Adrenal gland (tissue), 12 donors: ENCODE data around the gene HSD17B14. TPM values are rescaled to one million over a fixed set of nuclear protein-coding genes. Genes with fewer than 3 reads are reported as not detected.

Experiments
- DNase-seq, 7 donors: peaks; one replicate each; pipeline ENCODE4 v3.0.0-alpha.2; 2019 to 2020
- H3K27ac ChIP-seq, 5 donors: fragments of 200-600 bp; sonication (generic) in 4 of 5; 1 replicate in 3 of 5; 2 replicates in 2 of 5; pipeline versions ENCODE4 v1.5.1 to v1.8.0; 2016 to 2020; ENCODE audit warnings: mild to moderate bottlenecking in 1 of 5
- H3K27me3 ChIP-seq: fragments of 200-600 bp; 2 replicates; pipeline ENCODE4 v1.8.0; 2021
- H3K36me3 ChIP-seq, 2 donors: fragments of 200-600 bp; replicated peaks in 1 of 2; 1 replicate in 1 of 2; 2 replicates in 1 of 2; pipeline versions ENCODE4 v1.5.1 to v1.8.0; 2018 to 2022
- H3K4me1 ChIP-seq, 2 donors: fragments of 200-600 bp; replicated peaks in 1 of 2; 1 replicate in 1 of 2; 2 replicates in 1 of 2; pipeline versions ENCODE4 v1.5.1 to v1.8.0; 2018 to 2021
- H3K4me3 ChIP-seq, 4 donors: fragments of 200-600 bp; sonication (generic) in 3 of 4; one replicate each; pipeline ENCODE4 v1.5.1; 2016 to 2018
- H3K9me3 ChIP-seq, 3 donors: fragments of 200-600 bp; sonication (generic) in 1 of 3; replicated peaks in 1 of 3; 1 replicate in 2 of 3; 2 replicates in 1 of 3; pipeline versions ENCODE4 v1.5.1 to v1.8.0; 2016 to 2021
- POLR2A ChIP-seq, 2 donors: fragments of 450-650 bp; IDR thresholded peaks; one replicate each; pipeline ENCODE4 v1.6.1; 2017; ENCODE audit warnings: antibody characterized with exemption in 2 of 2, mild to moderate bottlenecking in 2 of 2, moderate library complexity in 1 of 2
- WGBS, 4 donors: extraction: QIAGEN DNeasy Blood & Tissue Kit in 2 of 4; methylation state at CpG; one replicate each; pipeline versions ENCODE4 v1.1.5 to v1.1.7; 2013 to 2017; 5-methylcytosine and 5-hydroxymethylcytosine counted together
- intact Hi-C, 2 donors: fragments of 100-400 bp; cut with DNase I; formaldehyde crosslinking; loops; one replicate each; pipeline versions ENCODE4 v1.14.1 to v1.15.0; 2022 to 2023
- polyA plus RNA-seq, 3 donors: library from polyadenylated mRNA; stranded (reverse); fragments of 200-250 nt in 2 of 3; fragments of 350-450 nt in 1 of 3; fragmentation: Illumina TruSeq in 1 of 3; extraction: RNeasy Lipid Tissue Mini Kit (QIAGEN cat#74804) in 1 of 3; gene quantifications; one replicate each; pipeline ENCODE4 v1.2.3, GENCODE V29; 2013 to 2014
- total RNA-seq, 9 donors: library from RNA; depleted of rRNA in 4 of 9; stranded (reverse); fragments of >200 nt in 4 of 9; fragments of 120-200 nt in 1 of 9; fragmentation: NEBNext Ultra II Directional in 1 of 9; extraction: Animal tissue kit (Norgen Biotek cat#: 25700) in 1 of 9; gene quantifications; one replicate each; pipeline versions ENCODE4 v1.1.0 to v1.2.4, GENCODE V29; 2013 to 2023
- TF ChIP-seq, protein P1 (sequence below), 6 experiments: fragments of 450-650 bp in 4 of 6; fragments of 200-600 bp in 2 of 6; sonication (generic) in 1 of 6; IDR thresholded peaks; 1 replicate in 5 of 6; 2 replicates in 1 of 6; pipeline versions ENCODE4 v1.5.1 to v1.8.0; 2016 to 2021; ENCODE audit warnings: antibody characterized with exemption in 6 of 6, mild to moderate bottlenecking in 2 of 6, moderate library complexity in 1 of 6
- donor health status: healthy with polysubstance abuse.
- donor health status: Bipolar disorder and iron deficiency.
- donor health status: DM: yes; HTN: yes; CAD: no.
- donor health status: DM: no; HTN: no; CAD: no.
- donor health status: DM: no; HTN: no; CAD: no.
- donor health status: DM: yes; HTN: yes; CAD: no.

Gene HSD17B14
- total and polyA plus RNA-seq, 12 donors = 7.4 to 178 (median 40.6) TPM

DNA sequence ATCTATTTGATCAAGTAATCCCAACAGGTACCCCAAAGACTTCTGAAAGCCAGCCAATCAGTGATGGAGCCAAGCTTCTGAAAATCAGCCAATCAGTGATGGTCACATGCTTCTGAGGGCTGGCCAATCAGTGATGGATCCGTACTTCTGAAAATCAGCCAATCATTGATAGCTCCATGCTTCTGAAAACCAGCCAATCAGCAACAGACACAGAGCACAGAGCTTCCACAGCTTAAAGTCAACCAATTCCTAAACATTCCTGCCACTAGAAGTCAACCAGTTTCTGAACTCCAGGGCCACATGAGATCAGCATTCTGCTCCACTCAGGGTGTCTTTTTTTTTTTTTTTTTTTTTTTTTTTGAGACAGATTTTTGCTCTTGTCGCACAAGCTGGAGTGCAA lies 8.2 kb upstream of the HSD17B14 start:
- no peak for DNase-seq

DNA sequence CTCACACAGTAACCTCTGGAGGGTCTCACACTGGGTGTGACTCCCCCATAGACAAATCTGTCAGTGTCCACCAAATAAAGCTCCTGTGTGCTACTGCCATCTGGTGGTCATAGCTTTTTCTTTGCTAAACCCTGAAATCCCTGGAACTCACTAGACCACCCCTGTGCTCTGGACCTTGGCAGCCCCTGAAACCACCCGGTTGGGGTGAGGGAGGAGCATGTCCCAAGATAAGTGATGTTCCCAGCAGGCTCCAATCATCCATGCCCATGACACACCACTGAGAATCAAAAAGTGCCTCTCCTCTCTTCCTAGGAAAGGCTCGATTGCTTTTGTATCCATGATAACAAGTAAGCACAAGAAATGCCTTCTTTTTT lies 6.5 kb upstream of the HSD17B14 start:
- intact Hi-C loops = loop anchor here (2.0 to 10.0 kb wide), 4 partner anchors 48 to 198 kb away; partner anchors contain the start of genes CA11 (in 1 of the 2) and NTN5 (in 1 of the 2)
- H3K4me1 ChIP-seq = no peaks in the 10 kb centered on the region
- H3K36me3 ChIP-seq = peaks cover 0 to 24% of the 10 kb centered on the region in 2 donors
- WGBS, 4 donors = 40 to 47% (median 44%) methylated on average over 2 of the region's 2 CpGs
- peak in 6 of 7 donors; percentile 44 to 64 (median 56) for DNase-seq
- H3K4me3 ChIP-seq = no peak overlapping the region
- TF ChIP-seq, protein P1, sequence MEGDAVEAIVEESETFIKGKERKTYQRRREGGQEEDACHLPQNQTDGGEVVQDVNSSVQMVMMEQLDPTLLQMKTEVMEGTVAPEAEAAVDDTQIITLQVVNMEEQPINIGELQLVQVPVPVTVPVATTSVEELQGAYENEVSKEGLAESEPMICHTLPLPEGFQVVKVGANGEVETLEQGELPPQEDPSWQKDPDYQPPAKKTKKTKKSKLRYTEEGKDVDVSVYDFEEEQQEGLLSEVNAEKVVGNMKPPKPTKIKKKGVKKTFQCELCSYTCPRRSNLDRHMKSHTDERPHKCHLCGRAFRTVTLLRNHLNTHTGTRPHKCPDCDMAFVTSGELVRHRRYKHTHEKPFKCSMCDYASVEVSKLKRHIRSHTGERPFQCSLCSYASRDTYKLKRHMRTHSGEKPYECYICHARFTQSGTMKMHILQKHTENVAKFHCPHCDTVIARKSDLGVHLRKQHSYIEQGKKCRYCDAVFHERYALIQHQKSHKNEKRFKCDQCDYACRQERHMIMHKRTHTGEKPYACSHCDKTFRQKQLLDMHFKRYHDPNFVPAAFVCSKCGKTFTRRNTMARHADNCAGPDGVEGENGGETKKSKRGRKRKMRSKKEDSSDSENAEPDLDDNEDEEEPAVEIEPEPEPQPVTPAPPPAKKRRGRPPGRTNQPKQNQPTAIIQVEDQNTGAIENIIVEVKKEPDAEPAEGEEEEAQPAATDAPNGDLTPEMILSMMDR (IDR thresholded peaks at IDR 0.05) = peak; percentile 67 to 86 (median 74)
- TF ChIP-seq POLR2A (IDR thresholded peaks at IDR 0.05) = no peak
- no peak overlapping the region for H3K27ac ChIP-seq
- H3K27me3 ChIP-seq = no peaks in the 10 kb centered on the region
- H3K9me3 ChIP-seq = no peaks in the 10 kb centered on the region

More for the DNA sequence above, 8.2 kb upstream of the HSD17B14 start:
- Histone ChIP-seq H3K27ac (no peak overlapping the region), H3K9me3 (no peaks in the 10 kb centered on the region), H3K4me1 (no peaks in the 10 kb centered on the region), H3K27me3 (no peaks in the 10 kb centered on the region), H3K36me3 (peaks cover 0 to 25% of the 10 kb centered on the region in 2 donors), H3K4me3 (no peak overlapping the region)
- 80 to 86% (median 84%) methylated on average over 2 of the region's 2 CpGs for WGBS, 4 donors
- TF ChIP-seq, protein P1 (IDR thresholded peaks at IDR 0.05) = peak in 3 of 6 experiments; percentile 12 to 29 (median 15)
- TF ChIP-seq POLR2A (IDR thresholded peaks at IDR 0.05) = no peak
- intact Hi-C loops = loop anchor here (10.0 kb wide), 2 partner anchors 170 to 200 kb away; partner anchors contain the start of genes CA11 (in 1 of the 2) and NTN5 (in 1 of the 2)

DNA sequence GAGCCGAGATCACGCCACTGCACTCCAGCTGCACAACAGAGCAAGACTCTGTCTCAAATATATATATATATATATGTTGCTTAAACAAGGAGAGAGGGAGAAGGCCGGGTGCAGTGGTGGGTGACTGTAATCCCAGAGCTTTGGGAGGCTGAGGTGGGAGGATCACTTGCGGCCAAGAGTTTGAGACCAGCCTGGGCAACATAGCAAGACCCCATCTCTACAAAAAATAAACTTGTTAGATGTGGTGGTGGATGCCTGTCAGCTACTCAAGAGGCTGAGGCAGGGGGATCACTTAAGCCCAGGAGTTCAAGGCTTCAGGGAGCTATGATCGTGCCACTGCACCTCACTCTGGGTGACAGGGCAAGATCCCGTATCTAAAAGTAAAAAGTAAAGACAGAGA lies 5.3 kb upstream of the HSD17B14 start:
- Histone ChIP-seq H3K27me3 (no peaks in the 10 kb centered on the region), H3K4me1 (peaks cover 0 to 7% of the 10 kb centered on the region in 2 donors), H3K36me3 (peaks cover 0 to 12% of the 10 kb centered on the region in 2 donors), H3K27ac (no peak overlapping the region), H3K4me3 (no peak overlapping the region), H3K9me3 (no peaks in the 10 kb centered on the region)
- TF ChIP-seq, protein P1 (IDR thresholded peaks at IDR 0.05) = no peak
- no peak for TF ChIP-seq POLR2A (IDR thresholded peaks at IDR 0.05)
- intact Hi-C loops = loop anchor here (10.0 kb wide), 2 partner anchors 167 to 197 kb away; partner anchors contain the start of genes CA11 (in 1 of the 2) and NTN5 (in 1 of the 2)
- WGBS, 4 donors = 89 to 94% (median 92%) methylated on average over 6 of the region's 6 CpGs
- DNase-seq = no peak

DNA sequence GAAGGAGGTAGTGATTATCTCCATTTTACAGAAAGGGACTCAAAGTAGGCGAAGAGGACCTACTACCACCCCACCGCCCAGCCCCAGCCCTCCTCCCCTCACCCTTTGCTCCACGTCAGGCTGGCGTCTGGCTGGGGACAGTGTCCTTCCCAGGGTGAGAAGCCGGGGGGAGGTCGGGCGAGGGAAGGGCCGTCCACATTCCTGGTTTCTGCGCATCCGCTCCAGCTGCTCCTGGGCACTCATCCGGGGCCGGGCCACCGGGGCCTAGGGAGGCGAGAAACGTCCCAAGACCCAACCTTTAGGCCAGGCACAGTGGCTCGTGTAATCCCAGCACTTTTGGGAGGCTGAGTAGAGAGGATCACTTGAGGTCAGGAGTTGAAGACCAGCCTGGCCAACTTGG lies 4.8 kb upstream of the HSD17B14 start:
- WGBS, 4 donors = 90 to 95% (median 93%) methylated on average over 4 to 16 of the region's 16 CpGs
- H3K4me1 ChIP-seq = peaks cover 0 to 7% of the 10 kb centered on the region in 2 donors
- no peak overlapping the region for H3K4me3 ChIP-seq
- no peaks in the 10 kb centered on the region for H3K9me3 ChIP-seq
- TF ChIP-seq POLR2A (IDR thresholded peaks at IDR 0.05) = no peak
- TF ChIP-seq, protein P1 (IDR thresholded peaks at IDR 0.05) = no peak
- H3K36me3 ChIP-seq = peaks cover 0 to 9% of the 10 kb centered on the region in 2 donors
- intact Hi-C loops = loop anchor here (10.0 kb wide), 2 partner anchors 166 to 196 kb away; partner anchors contain the start of genes CA11 (in 1 of the 2) and NTN5 (in 1 of the 2)
- no peak for DNase-seq
- H3K27me3 ChIP-seq = no peaks in the 10 kb centered on the region
- H3K27ac ChIP-seq = no peak overlapping the region
